ENCODE data around the gene CCR5.
"Not testable (repeated sequence)": the region's sequence is repeated elsewhere in the genome, so short reads cannot be mapped to it uniquely, and the experiment has no call there.

Gene CCR5

DNA sequence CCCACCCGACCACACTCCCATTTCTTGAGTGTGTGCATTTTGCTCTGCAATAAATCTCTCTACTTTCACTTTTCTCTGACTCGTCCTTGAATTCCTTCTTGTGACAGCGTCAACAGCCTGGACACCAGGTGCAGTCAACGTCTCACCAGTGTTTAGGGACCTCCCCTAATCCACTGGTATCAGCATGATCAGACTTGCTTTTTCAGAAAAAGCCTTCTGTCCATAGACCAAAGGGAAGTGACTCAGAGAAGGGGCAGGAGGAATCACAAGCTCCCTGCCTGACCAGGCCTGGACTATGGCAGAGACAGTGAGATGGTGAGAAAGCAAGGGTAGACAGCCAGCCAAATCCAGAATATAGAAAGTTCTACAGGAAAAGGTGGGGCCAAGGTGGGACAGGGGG is 15.5 kb downstream of the CCR5 start:
- no peak for DNase-seq (ENCODE audit: low read depth)

DNA sequence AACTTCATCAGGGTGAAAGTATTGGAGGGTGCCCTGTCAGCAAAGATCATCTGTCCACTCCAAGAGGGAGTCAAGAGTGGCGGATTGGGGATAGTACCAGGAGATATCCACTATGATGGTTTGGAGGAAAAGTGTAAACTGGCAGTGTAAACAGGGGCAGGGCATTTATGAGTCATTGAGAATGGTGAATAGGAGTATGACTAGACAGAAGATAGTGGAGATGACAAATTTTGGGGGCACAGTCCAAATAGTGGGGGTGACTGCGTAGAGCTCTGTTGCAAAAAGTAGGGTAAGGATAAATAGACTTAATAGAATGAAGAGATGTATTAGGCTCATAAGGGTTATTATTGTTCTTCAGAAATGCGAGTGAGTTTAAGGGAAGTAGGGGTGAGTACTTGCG is 18.1 kb downstream of the CCR5 start:
- DNase-seq (ENCODE audit: low read depth), result not testable (repeated sequence)

DNA sequence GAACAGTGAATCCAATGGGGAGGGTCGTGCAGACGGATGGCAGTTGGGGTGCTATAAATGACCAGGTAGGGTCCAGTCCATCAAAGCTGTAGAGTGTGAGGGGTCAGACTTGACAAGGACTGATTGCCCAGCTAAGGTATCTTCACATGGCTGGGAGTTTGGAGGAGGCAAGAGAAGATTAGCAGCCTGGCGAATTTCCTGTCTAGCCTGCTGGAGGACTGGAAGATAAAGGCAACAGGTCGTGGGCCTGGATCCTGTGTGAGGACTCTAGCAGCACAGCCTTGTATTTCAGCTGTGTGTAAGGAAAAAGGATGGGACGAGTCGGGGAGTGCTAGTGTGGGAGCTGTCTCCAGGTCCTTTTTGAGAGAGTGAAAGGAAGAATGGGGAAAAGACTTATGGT is 18.6 kb downstream of the CCR5 start:
- no peak for DNase-seq (ENCODE audit: low read depth)

DNA sequence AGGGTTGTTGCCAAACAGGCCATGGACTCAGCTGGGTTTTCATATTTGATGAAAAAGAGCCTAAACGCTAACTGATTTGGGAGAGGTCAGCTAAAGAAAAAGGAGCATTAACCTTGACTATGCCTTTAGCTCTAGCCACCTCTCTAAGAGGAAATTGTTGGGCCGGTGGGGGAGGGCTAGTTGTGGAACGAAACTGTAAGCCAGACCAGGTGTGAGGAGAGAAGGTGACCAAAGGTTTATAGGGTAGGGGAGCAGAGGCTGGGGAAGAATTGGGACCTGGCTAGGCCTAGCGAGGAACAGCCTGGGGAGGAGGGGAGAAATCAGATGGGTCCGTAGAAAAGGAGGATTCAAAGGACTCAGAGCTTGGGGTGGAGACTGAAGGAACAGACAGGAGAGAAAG is 20.8 kb downstream of the CCR5 start:
- not testable (repeated sequence) for DNase-seq (ENCODE audit: low read depth)

DNA sequence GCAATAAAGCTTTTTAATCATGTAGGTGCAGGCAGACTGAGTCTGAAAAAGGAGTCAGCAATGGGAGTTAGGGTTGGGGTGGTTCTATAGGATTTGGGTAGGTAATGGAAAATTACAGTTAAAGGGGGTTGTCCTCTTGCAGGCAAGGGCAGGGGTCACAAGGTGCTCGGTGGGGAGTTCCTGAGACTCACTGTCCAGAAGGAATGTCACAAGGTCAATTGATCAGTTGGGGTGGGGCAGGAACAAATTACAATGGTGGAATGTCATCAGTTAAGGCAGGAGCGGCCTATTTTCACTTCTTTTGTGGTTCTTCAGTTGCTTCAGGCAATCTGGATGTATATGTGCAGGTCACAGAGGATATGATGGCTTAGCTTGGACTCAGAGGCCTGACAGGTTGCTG is 22.3 kb downstream of the CCR5 start:
- DNase-seq (ENCODE audit: low read depth), result no peak

DNA sequence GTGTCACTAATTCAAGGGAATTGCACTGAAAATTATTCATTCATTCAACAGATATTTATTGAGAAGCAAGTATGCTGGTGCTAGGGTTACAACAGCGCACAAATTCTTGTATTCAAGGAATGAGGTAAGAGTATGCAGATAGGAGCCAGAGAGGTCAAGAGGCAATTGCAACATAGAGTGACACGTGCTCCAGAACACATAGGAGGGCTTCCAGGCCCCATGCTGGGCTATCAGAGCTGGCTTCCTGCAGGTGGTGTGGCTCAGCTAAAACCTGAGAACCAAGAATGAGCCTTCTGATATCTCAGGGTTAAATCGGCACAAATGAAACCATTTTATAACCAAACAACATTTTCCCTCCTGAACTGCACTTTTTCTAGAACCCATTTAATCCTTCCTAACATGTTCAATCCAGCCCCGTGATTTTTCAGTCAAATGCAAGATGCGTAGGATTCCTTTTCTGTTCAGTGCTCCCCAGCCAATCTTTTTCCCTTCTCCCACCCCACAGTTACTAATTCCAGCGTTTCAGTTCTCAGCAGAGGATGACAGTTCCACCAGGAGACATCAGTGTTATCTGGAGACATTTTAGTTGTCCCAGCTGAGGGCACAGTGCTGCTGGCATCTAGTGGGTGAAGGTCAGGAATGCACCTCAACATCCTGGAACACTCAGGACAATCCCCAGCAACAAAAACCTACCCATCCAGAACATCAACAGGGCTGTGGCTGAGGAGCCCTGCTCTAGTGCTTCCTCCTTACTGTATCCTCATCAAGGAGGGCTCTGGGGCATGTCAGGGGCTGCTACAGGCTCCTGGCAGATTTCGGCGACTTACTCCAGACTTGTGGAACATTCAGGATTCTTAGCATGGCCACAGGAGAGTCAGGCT is 23.0 kb downstream of the CCR5 start:
- no peak for DNase-seq (ENCODE audit: low read depth)

DNA sequence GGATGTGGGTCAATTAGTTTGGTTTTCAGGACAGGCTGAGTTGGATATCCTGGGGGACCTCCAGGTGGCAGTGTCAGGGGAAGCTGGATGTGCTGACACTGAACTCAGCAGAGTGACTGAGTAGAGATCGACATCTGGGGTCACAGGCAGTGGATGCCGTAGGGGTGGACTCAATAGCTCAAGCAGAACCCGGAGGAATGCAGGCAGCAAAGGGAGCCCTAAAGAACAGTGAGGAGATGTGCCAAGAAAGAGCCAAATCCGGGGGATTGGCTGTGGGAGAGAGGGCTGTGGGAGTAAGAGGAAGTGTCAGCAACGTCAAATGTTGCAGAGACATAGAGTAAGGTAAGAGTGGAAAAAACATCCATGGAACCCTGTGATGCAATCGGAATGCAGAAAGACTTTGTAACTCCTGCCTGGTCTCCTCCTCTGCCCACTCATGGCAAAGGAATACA is 24.5 kb downstream of the CCR5 start:
- no peak for DNase-seq (ENCODE audit: low read depth)

DNA sequence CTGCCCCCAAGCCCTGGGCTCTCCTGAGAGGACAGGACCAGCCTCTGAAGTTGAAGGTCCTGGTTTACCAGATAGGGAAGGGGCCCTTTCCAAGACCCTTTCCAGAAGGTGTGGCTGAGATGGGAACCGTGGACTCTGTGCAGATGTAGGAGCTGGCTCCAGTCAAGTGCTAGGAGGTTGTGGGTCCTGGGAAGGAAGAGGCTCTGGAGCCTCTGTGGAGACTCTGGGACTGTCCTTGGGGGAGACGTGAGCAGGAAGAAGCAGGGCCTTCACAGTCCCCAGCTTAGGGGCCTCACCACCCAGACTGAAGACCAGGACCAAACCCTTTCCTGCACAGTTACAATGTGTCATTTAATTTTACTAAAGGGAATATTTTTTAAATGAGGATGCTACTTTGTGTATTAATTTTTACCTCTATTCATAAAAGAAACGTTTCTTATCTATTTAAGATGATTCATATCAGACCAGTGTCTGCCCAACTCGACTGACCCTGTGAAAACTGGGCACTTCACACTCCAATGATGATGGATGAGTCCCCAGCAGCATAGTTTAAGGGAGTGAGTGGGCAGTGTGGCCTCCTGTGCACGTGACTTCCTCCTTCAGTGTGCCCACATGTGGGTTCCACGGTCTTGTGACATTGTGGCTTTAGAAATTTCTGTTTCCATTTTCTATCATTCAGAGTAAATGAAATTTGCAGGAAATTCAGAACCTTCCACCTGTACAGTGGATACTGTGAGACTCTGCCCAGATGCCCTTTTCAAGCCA is 25.2 kb downstream of the CCR5 start:
- no peak for DNase-seq (ENCODE audit: low read depth)

DNA sequence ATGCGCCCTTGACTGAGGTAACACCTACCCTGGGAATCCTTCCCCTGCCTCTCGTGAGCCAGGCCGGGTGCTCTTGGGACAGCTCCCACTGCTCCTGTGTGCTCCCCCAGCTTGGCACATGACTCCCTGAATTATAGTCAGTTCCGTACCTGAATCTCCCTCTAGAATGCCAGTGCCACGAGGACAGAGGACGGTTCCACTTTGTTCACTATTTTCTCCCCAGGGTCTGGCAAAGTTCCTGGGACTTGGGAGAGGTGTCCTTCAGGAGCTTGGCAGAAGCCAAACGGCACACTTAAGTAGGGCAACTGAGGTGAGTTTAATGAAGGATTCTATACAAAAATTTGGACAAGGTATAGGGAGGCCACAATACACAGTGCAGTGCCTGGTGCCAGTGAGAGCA is 26.4 kb downstream of the CCR5 start:
- DNase-seq (ENCODE audit: low read depth), result no peak

DNA sequence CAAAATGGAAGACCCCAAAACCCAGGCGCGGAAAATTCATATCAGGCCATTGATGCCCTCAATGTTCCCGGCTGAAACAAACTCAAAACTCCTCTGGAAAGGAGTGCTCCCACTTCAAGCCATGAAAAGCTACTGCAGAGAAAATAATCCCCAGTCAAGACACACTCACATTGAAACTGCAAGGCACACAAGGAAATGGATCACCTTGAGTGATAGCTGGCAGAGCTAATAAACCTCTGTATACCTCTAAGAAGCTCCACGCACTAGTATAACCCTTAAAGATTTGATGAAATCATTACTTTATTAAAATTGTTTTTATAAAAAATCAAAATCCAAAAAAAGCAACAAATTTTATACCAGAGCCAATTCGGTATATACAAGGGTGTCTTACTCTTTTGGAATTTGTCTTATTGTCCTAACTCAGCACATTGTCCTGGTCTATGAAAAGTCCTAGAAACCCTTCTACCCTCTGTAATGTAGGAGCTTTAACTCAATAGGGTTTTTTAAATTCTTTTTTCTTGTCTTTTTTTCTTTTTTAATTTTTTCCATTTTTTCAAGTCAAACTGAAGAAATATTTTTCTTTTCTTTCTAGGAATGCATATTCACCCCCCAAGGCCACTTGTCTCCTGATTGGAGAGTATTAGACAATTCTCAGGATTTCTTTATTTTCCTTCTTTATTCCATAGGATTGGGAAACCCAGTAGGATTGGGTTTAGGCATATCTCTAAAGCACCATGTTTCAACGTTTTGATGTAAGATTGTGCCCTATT is 27.6 kb downstream of the CCR5 start:
- DNase-seq (ENCODE audit: low read depth), result no peak

DNA sequence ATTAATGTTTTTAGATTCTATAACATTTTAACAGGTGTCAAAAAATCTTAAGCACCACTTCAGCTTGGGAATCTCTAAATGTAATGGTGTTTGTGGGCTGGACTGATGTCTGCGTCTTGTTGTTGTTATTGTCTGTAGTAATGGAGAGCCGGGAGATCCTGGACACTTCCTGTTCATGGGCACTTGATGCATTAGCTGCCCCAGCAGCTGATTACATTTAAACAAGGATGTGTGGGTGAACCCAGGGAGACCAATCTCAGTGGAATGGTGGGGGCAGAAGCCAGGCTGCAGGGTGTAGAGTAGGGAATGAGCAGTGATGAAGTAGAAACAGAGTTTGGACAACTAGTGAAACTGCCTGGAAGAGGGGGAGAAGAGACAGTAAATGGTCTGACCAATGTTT is 28.4 kb downstream of the CCR5 start:
- no peak for DNase-seq (ENCODE audit: low read depth)

DNA sequence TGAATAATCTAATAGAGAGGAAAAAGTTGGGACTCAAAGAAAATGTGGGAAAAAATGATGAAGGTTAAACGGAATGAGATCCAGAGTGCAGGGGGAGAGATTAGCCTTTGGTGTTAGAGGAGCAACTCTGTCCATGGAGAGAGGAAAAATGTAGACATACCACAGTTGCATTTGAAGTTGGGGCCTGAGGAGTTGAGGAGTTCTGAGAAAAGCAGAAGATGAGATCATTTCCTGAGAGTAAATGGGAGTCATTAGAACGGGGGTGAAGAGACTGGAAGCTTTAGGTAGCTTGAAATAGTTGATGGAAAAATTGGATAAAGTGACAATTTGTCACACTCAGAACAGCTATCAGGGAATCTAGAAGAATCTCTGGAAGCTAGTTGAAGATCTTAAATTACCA is 28.8 kb downstream of the CCR5 start:
- no peak for DNase-seq (ENCODE audit: low read depth)

DNA sequence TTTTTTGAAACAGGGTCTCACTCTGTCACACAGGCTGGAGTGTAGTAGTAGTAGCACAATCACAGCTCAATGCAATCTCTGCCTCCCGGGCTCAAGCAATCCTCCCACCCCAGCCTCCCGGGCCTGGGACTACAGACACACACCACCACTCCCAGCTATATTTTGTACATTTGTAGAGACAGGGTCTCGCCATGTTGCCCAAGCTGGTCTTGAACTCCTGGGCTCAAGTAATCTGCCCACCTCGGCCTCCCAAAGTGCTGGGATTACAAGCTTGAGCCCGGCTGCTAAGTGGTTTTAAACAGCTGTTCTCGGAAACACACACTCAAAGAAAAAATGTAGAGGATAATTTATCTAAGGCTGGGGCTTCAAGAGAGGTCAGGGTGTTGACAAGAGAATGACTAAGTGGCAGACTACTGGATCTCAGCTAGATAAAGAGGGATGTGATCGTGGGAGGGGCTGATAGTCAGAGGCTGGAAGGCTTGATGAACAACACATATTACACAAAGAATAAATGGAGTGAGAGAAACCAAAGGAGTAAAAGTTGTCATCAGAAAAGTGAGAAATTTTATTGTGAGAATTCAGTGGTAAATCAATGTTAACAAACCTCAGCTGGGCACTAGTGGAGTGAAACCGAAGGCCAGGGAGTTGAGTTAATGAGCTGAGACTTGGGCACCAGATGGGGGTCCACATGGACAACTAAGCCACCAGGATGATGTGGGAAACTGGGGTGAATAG is 29.4 kb downstream of the CCR5 start:
- no peak for DNase-seq (ENCODE audit: low read depth)

DNA sequence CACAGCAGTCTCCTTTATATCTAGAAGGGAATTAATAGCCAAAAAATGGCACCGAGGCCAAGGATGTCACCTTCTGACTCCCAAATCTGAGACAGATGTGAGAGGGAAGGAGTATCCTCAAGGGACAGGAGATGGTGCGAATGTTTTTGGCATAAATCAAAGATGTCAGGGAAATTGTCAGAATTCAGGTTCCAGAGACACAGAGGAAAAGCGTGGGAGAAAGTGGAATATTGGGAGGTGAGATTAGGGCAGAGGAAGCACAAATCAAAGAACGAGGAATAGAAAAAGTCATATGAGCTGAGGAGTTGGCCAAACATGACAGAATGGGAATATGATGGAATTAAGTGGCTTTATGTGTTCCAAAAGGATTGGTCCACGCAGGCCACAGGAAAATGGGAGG is 30.1 kb downstream of the CCR5 start:
- DNase-seq (ENCODE audit: low read depth), result no peak

DNA sequence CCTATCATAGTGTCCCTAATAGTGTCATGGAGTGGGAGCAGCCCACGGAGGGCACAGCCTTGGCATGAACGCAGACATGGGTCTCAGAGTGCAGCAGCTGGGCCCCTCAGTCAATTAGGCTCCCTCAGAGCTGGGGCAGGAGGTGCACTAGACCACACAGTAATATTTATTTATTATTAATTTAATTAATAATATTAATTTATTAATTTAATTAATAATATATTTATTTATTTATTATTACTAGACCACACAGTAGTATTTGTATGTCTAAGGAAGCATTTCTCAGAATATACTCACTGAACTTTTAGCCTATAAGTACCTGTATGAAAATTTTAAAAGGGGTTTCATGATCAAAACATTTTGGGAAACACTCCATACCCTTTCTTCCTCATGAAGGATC is 30.8 kb downstream of the CCR5 start:
- no peak for DNase-seq (ENCODE audit: low read depth)

DNA sequence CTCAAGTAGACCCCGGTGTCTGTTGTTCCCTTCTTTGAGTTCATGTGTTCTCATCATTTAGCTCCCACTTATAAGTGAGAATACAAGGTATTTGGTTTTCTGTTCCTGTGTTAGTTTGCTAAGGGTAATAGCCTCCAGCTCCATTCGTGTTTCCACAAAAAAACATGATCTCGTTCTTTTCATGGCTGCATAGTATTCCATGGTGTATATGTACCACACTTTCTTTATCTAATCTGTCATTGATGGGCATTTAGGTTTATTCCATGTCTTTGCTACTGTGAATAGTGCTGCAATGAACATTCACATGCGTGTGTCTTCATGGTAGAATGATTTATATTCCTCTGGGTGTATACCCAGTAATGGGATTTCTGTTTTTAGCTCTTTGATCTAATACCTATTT is 32.2 kb downstream of the CCR5 start:
- DNase-seq (ENCODE audit: low read depth), result not testable (repeated sequence)

DNA sequence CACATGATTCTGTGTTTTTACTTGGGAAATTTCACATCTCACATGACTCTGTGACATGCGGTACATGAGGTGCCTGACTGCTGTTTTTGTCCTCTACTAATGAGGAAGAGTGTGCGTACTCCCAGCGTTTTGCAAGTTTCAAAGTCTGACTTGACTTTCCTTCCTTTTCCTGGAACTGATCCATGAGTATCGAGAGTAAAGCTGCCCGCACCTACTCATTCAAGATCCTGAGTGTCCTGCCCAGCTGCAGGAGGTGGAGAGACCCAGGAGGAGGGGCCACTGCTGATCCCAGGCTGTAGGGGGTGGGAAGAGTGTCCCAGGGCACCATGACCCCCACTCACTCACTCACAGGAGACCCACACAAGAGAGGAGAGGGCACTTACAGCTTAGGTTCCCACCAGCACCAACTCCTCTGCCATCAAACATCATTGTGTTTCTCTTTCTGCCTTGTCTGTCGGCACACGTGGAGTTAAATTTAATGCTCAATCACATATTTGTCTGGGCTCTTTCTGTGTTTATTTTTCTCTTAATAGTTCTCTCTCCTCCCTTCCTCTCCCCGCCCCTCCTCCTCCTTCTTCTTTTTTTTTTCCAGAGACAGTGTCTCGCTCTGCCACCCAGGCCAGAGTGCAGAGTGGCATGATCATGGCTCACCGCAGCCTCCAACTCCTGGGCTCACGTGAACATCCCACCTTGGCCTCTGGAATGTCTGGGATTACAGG is 34.7 kb downstream of the CCR5 start:
- no peak for DNase-seq (ENCODE audit: low read depth)

DNA sequence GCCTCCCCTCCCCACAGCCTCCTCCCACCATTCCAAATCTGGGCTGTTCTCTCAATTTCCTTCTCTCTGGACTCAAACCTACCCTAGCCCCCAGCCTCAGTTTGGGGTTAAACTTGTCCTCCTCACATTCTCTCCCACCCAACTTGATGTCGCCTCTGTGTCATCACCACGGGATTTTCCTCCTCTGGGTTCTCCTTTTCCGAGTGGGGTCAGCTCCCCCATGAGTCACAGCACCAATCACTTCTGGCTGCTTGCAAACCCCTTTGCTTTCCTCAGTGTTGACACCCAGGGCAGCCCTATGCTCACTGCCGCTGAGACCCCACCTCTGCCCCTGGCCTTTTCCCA is 35.7 kb downstream of the CCR5 start:
- DNase-seq (ENCODE audit: low read depth), result no peak

DNA sequence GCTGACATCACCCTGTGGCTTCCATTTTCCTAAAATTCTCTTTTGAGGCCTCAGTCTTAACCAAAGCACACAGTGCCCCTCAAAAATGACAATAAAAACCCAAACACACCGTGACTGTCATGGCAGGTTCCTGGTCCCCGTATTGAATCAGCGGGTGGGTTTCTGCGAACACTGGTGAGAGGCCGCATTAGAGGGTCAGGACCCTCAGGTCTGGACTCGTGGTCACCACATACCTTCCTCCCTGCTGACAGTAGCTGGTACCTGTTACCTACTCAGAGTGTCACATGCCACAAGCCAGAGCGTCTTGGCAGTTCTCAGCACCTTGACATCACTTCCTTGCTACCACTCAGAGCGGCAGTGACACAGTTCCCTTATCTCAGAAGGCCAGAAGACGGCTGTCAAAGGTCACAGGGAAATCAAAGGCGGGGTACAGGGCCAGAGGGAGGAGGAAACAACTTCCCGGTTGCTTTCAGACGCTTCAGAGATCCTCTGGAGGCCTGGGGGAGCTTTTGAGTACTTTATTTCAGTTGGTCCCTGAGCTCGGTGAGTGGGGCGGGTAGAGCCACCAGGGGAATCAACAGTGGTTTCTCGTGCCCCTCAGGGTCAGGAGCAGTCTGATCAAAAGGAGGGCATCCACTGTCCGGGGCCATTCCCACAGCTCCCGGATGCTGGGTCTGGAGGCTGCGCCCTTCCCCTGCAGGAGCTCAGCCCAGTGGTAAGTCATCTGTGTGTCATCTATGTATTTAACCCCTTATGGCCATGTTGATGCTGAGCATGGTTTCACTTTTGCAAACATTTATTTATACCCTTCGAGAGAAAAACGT is 36.3 kb downstream of the CCR5 start, which contains the start of the genes CCR5AS and CCRL2:
CCR5AS (minus strand) TSS at position 279 of the 824 bp plus-strand sequence.
CCRL2 (plus strand) TSS at position 472 of the 824 bp plus-strand sequence. CDS start 821 bp downstream, outside the sequence.
- peak; percentile 5 for DNase-seq (ENCODE audit: low read depth)

DNA sequence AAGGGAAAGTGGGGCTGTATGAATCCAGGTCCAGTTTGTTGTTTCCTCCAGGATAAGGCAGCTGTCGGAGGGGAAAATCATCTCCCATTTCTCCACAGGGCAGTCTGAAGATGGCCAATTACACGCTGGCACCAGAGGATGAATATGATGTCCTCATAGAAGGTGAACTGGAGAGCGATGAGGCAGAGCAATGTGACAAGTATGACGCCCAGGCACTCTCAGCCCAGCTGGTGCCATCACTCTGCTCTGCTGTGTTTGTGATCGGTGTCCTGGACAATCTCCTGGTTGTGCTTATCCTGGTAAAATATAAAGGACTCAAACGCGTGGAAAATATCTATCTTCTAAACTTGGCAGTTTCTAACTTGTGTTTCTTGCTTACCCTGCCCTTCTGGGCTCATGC is 37.2 kb downstream of the CCR5 start:
- no peak for DNase-seq (ENCODE audit: low read depth)
